Gastroesophageal sphincter (tissue), 3 donors: ENCODE results near the gene ZBTB47.

Experiments
- POLR2A ChIP-seq, 2 donors: fragments of 450-650 bp; IDR thresholded peaks; one replicate each; pipeline ENCODE4 v1.6.1; 2017; ENCODE audit warnings: antibody characterized with exemption in 2 of 2, mild to moderate bottlenecking in 2 of 2, moderate library complexity in 1 of 2
- TF ChIP-seq, protein P1 (sequence below), 4 experiments: fragments of 200-600 bp in 2 of 4; fragments of 450-650 bp in 2 of 4; sonication (generic) in 1 of 4; IDR thresholded peaks; one replicate each; pipeline ENCODE4 v1.5.1; 2017 to 2019; ENCODE audit warnings: antibody characterized with exemption in 4 of 4, mild to moderate bottlenecking in 2 of 4, moderate library complexity in 2 of 4

DNA sequence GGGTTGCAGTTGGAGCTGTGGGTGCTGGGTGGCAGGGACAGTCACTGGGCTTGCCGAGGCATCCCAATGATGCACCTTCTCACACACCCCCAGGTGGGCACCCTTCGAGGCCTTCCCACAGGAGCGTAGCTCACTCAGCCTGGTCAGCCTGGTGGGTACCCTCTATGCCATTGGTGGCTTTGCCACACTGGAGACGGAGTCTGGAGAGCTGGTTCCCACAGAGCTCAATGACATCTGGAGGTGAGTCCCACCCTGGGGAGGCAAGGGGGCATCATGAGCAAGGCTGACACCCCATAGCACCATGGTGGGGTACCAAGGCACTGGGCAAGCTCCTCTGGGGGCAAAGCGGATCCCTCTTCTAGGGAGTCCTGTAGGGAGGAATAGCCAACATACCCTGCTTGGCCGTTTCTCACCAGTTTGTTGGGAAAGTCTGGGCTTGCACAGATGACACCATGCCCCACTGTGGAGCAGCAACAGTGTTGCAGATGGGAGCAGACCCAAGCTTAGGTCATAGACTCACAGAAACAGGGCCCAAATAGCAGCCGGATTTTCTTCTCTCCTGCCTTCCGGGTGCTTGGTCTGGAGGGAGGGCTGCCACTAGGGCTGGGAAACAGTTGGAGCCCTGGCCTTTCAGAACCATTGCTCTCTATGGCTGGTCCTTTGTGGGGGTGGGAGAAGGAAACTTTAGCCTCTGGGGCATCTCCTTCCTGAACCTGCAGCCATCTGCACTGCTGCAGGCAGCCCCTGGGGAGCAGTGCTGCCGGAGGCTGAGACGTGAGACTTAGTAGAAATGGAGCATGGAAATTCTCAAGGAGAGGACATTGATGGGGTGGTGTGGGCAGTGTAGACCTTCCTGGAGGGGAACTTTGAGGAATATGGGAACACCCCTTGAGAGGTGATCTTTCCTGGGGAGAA, 37.5 kb downstream of the ZBTB47 start:
- TF ChIP-seq, protein P1, sequence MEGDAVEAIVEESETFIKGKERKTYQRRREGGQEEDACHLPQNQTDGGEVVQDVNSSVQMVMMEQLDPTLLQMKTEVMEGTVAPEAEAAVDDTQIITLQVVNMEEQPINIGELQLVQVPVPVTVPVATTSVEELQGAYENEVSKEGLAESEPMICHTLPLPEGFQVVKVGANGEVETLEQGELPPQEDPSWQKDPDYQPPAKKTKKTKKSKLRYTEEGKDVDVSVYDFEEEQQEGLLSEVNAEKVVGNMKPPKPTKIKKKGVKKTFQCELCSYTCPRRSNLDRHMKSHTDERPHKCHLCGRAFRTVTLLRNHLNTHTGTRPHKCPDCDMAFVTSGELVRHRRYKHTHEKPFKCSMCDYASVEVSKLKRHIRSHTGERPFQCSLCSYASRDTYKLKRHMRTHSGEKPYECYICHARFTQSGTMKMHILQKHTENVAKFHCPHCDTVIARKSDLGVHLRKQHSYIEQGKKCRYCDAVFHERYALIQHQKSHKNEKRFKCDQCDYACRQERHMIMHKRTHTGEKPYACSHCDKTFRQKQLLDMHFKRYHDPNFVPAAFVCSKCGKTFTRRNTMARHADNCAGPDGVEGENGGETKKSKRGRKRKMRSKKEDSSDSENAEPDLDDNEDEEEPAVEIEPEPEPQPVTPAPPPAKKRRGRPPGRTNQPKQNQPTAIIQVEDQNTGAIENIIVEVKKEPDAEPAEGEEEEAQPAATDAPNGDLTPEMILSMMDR (IDR thresholded peaks at IDR 0.05) = no peak
- no peak for TF ChIP-seq POLR2A (IDR thresholded peaks at IDR 0.05)
